DOHH2 (cell line): ENCODE measurements around the gene SIRT6.

Experiments used
- CTCF ChIP-seq: fragments of 200-600 bp; sonication (generic); IDR thresholded peaks from one replicate; pipeline ENCODE4 v1.5.1; 2014; ENCODE audit warnings: antibody characterized with exemption, mild to moderate bottlenecking, low read depth, low read length; ENCODE audit not compliant: poor library complexity, severe bottlenecking
- EZH2phosphoT487 ChIP-seq: fragments of 200-600 bp; sonication (generic); IDR thresholded peaks from 2 replicates; pipeline ENCODE4 v1.6.1; 2017; ENCODE audit warnings: borderline replicate concordance, mild to moderate bottlenecking, antibody characterized with exemption, low read length, moderate library complexity, mixed read lengths

- TF ChIP-seq CTCF (no peak), EZH2phosphoT487 (no peak)
Measured at GRCh38 chr19:4213116-4213515, 30.8 kb upstream of the SIRT6 start.
